ENCODE data around the gene CYP2A13. TPM values are rescaled to one million over a fixed set of nuclear protein-coding genes. Genes with fewer than 3 reads are reported as not detected.

Gene CYP2A13
- total and polyA plus RNA-seq, 10 of the 15 experiments (the other 5 are each of a cell fraction or from before 2014, with no cell fraction given) = not detected

GRCh38 chr19:41133260-41133659 is 45.0 kb downstream of the CYP2A13 start:
- H3K9ac ChIP-seq (ENCODE audit: control insufficient read depth, insufficient read depth, low read length) = no peak overlapping the region
- no peak for ATAC-seq
- in situ Hi-C loops (cut with MboI) (loop anchor here (5.0 kb wide), 1 partner anchor 321 kb away; no protein-coding TSS in a partner anchor), intact Hi-C loops (cut with micrococcal nuclease; ENCODE audit: unreplicated experiment) (no loop called here)
- SMC1A ChIA-PET (ENCODE audit: uncharacterized antibody, unreplicated experiment) = no interaction called here
- WGBS (ENCODE audit: insufficient coverage, insufficient replicate concordance, low lambda C conversion rate, missing lambda C conversion rate) = 56% methylated on average over 1 of the region's 3 CpGs
- no peak for TF ChIP-seq MYB (IDR thresholded peaks at IDR 0.05; ENCODE audit: borderline replicate concordance, low read depth, low read length)
- no peak for TF ChIP-seq POU2F2 (IDR thresholded peaks at IDR 0.05; ENCODE audit: borderline replicate concordance, low read depth, low read length)
- no peak for TF ChIP-seq IKZF1 (conservative IDR thresholded peaks at IDR 0.05)
- no peak for TF ChIP-seq ZNF687 (IDR thresholded peaks at IDR 0.05)
- no peak for TF ChIP-seq TAF1 (IDR thresholded peaks at IDR 0.05; ENCODE audit: borderline replicate concordance, low read depth, low read length)
- no peak for TF ChIP-seq ZNF274 (IDR thresholded peaks at IDR 0.05; ENCODE audit: insufficient read depth, insufficient read length)
- TF ChIP-seq TCF12 (IDR thresholded peaks at IDR 0.05; ENCODE audit: low read depth, low read length) = no peak
- no peak for TF ChIP-seq EED (IDR thresholded peaks at IDR 0.05; ENCODE audit: low read depth)
- H3K79me2 ChIP-seq (ENCODE audit: control insufficient read depth, insufficient read depth, low read length) = no peaks in the 10 kb centered on the region
- H3K4me1 ChIP-seq (ENCODE audit: control insufficient read depth, insufficient read depth, low read length) = no peaks in the 10 kb centered on the region
- H3K4me2 ChIP-seq (ENCODE audit: control insufficient read depth, insufficient read depth) = no peak overlapping the region
- RAD21 ChIA-PET (ENCODE audit: unreplicated experiment) = no interaction called here
- no peak for DNase-seq (ENCODE audit: low read depth, low spot score)
- no peaks in the 10 kb centered on the region; a peak in 1 of 4 replicates for H3K27me3 ChIP-seq (replicated peaks in 1 of 2; ENCODE audit: control insufficient read depth in 2 of 2, insufficient read depth in 2 of 2, low read length in 1 of 2)
- no peak overlapping the region for H3K27ac ChIP-seq (ENCODE audit: control insufficient read depth, insufficient read depth)
- CTCF ChIA-PET = no interaction called here
- no peak overlapping the region for H2AFZ ChIP-seq (ENCODE audit: control insufficient read depth, low read depth, low read length)
- no peak for FAIRE-seq
- no peaks in the 10 kb centered on the region for H3K36me3 ChIP-seq (ENCODE audit: control insufficient read depth in 2 of 2, insufficient read depth in 2 of 2, low read length in 1 of 2)
- no peaks in the 10 kb centered on the region for H3K9me3 ChIP-seq (replicated peaks; ENCODE audit: control insufficient read depth, insufficient read depth, low read length)
- POLR2A ChIA-PET = no interaction called here
- no peak overlapping the region for H3K4me3 ChIP-seq
- no TSS peak for BruUV-seq (replicated peaks)
- no peaks in the 10 kb centered on the region for H4K20me1 ChIP-seq (ENCODE audit: control insufficient read depth, insufficient read depth)
